ENCODE data around the gene ENTPD5. TPM values are rescaled to one million over a fixed set of nuclear protein-coding genes. Genes with fewer than 3 reads are reported as not detected.

The ENTPD5 gene
- total RNA-seq, 3 donors from 2014 or later: 10.2 to 52.1 (median 25.0) TPM

Other genes starting within 250 kb of the ENTPD5 start
- gene PTGR2, start 167.5 kb downstream of the ENTPD5 start, total RNA-seq: 10 to 100 TPM; 11.5 to 14.6 (median 12.3) TPM
- 10 to 100 TPM; 47.8 to 71.1 (median 59.0) TPM for gene ZNF410, start 132.4 kb downstream of the ENTPD5 start, total RNA-seq
- 10 to 100 TPM in 2 of 3 donors, 1 to 10 TPM in 1; 4.5 to 12.3 (median 11.1) TPM for gene FAM161B, start 69.2 kb downstream of the ENTPD5 start, total RNA-seq
- gene COQ6, start 69.0 kb downstream of the ENTPD5 start, total RNA-seq: 10 to 100 TPM; 37.9 to 64.8 (median 46.9) TPM
- gene BBOF1, start 61 bp upstream of the ENTPD5 start, total RNA-seq: 10 to 100 TPM; 10.6 to 24.9 (median 18.7) TPM
- gene ALDH6A1, start 65.2 kb upstream of the ENTPD5 start, total RNA-seq: 10 to 100 TPM; 26.9 to 78.9 (median 40.7) TPM
- gene LIN52, start 65.7 kb upstream of the ENTPD5 start, total RNA-seq: 10 to 100 TPM; 11.1 to 13.0 (median 11.4) TPM
- not detected for gene VSX2, start 220.2 kb upstream of the ENTPD5 start, total RNA-seq